OCI-LY1 (cell line): ENCODE results near the gene EYS.

Experiments used
- H2AFZ ChIP-seq: fragments of 200-600 bp; sonication (generic), shearing (Covaris generic); 2 replicates; pipeline ENCODE4 v1.6.0; 2014; ENCODE audit warnings: antibody characterized with exemption, mild to moderate bottlenecking, low read length
- H3F3A ChIP-seq: fragments of 200-600 bp; sonication (generic), shearing (Covaris generic); 2 replicates; pipeline ENCODE4 v1.6.0; 2014; ENCODE audit warnings: mild to moderate bottlenecking, antibody characterized with exemption, low read length, moderate library complexity; ENCODE audit not compliant: insufficient read depth
- H3K27ac ChIP-seq: fragments of 200-600 bp; sonication (generic); 2 replicates; pipeline ENCODE4 v1.5.1; 2014; ENCODE audit warnings: low read length, mixed run types, mild to moderate bottlenecking, low read depth; ENCODE audit not compliant: poor library complexity, severe bottlenecking
- H3K27me3 ChIP-seq: fragments of 200-600 bp; sonication (generic); 2 replicates; pipeline ENCODE4 v1.6.0; 2014; ENCODE audit warnings: antibody characterized with exemption, mild to moderate bottlenecking, low read length, moderate library complexity; ENCODE audit not compliant: insufficient read depth
- H3K36me3 ChIP-seq: fragments of 200-600 bp; sonication (generic); 2 replicates; pipeline ENCODE4 v1.6.1; 2014; ENCODE audit warnings: mild to moderate bottlenecking, antibody characterized with exemption, low read length, moderate library complexity, mixed read lengths; ENCODE audit not compliant: insufficient read depth
- H3K4me1 ChIP-seq: fragments of 200-600 bp; sonication (generic); 2 replicates; pipeline ENCODE4 v1.5.1; 2014; ENCODE audit warnings: mild to moderate bottlenecking, low read length, moderate library complexity; ENCODE audit not compliant: insufficient read depth, severe bottlenecking
- H3K4me2 ChIP-seq: fragments of 200-600 bp; sonication (generic), shearing (Covaris generic); 2 replicates; pipeline ENCODE4 v1.6.1; 2014; ENCODE audit warnings: low read length
- H3K4me3 ChIP-seq: fragments of 200-600 bp; sonication (generic); 2 replicates; pipeline ENCODE4 v1.5.1; 2014; ENCODE audit warnings: low read length, low read depth, mild to moderate bottlenecking, mixed read lengths; ENCODE audit not compliant: poor library complexity, severe bottlenecking
- H3K79me2 ChIP-seq: fragments of 200-600 bp; shearing (Covaris generic); 2 replicates; pipeline ENCODE4 v1.6.1; 2016; ENCODE audit warnings: mixed run types, low read length, mixed read lengths; ENCODE audit not compliant: insufficient read depth
- H3K9ac ChIP-seq: fragments of 200-600 bp; sonication (generic), shearing (Covaris generic); 2 replicates; pipeline ENCODE4 v1.6.1; 2014; ENCODE audit warnings: mild to moderate bottlenecking, low read length, mixed read lengths
- H3K9me2 ChIP-seq: fragments of 200-600 bp; sonication (generic), shearing (Covaris generic); 2 replicates; pipeline ENCODE4 v1.6.1; 2014; ENCODE audit warnings: low read depth, mild to moderate bottlenecking, low read length, mixed read lengths
- H3K9me3 ChIP-seq: fragments of 200-600 bp; shearing (Covaris generic); 2 replicates; pipeline ENCODE4 v1.6.1; 2014; ENCODE audit warnings: low read length, mixed read lengths
- H4K20me1 ChIP-seq: fragments of 200-600 bp; sonication (generic), shearing (Covaris generic); 2 replicates; pipeline ENCODE4 v1.6.0; 2016; ENCODE audit warnings: mild to moderate bottlenecking, low read length; ENCODE audit not compliant: insufficient read depth
- EZH2 ChIP-seq: fragments of 200-600 bp; sonication (generic), shearing (Covaris generic); IDR thresholded peaks from 2 replicates; pipeline ENCODE4 v1.8.0; 2017; ENCODE audit warnings: borderline replicate concordance, mixed run types, mild to moderate bottlenecking, antibody characterized with exemption, low read length, moderate library complexity, mixed read lengths
- TF ChIP-seq, protein P1 (sequence below): fragments of 200-600 bp; sonication (generic), shearing (Covaris generic); IDR thresholded peaks from 2 replicates; pipeline ENCODE4 v1.5.1; 2017; ENCODE audit warnings: mild to moderate bottlenecking, antibody characterized with exemption, low read length, moderate library complexity, mixed read lengths

The EYS gene

DNA sequence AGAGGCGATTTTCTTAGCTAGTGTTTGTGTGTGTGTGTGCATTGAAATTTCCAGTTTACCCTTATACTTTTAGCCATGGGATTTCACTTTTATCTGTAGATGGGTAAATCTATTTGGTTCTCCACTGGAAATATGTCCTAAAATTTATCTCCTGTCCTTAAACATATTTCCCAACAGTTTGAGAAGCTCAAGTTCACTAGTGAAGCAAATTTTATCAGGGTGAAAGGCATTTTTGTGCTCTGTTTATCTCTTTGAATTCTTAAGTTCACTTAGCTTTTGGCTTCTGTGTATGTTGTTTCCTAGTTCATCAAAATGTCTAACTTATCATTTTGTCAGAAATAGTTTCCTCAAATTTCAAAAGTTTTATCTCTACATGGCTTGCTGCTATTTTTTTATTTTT is 1509.8 kb downstream of the EYS start:
- no peak overlapping the region for H3K9ac ChIP-seq
- H3K27me3 ChIP-seq: no peaks in the 10 kb centered on the region
- H3K9me3 ChIP-seq: no peaks in the 10 kb centered on the region
- H3K4me2 ChIP-seq: no peak overlapping the region
- no peak overlapping the region for H3K27ac ChIP-seq
- no peaks in the 10 kb centered on the region for H4K20me1 ChIP-seq
- H3K9me2 ChIP-seq: no peaks in the 10 kb centered on the region
- no peak for TF ChIP-seq EZH2
- TF ChIP-seq, protein P1, sequence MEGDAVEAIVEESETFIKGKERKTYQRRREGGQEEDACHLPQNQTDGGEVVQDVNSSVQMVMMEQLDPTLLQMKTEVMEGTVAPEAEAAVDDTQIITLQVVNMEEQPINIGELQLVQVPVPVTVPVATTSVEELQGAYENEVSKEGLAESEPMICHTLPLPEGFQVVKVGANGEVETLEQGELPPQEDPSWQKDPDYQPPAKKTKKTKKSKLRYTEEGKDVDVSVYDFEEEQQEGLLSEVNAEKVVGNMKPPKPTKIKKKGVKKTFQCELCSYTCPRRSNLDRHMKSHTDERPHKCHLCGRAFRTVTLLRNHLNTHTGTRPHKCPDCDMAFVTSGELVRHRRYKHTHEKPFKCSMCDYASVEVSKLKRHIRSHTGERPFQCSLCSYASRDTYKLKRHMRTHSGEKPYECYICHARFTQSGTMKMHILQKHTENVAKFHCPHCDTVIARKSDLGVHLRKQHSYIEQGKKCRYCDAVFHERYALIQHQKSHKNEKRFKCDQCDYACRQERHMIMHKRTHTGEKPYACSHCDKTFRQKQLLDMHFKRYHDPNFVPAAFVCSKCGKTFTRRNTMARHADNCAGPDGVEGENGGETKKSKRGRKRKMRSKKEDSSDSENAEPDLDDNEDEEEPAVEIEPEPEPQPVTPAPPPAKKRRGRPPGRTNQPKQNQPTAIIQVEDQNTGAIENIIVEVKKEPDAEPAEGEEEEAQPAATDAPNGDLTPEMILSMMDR: no peak
- H2AFZ ChIP-seq: no peak overlapping the region
- no peaks in the 10 kb centered on the region for H3F3A ChIP-seq
- no peaks in the 10 kb centered on the region for H3K4me1 ChIP-seq
- no peaks in the 10 kb centered on the region for H3K36me3 ChIP-seq
- no peak overlapping the region for H3K4me3 ChIP-seq
- no peaks in the 10 kb centered on the region for H3K79me2 ChIP-seq

DNA sequence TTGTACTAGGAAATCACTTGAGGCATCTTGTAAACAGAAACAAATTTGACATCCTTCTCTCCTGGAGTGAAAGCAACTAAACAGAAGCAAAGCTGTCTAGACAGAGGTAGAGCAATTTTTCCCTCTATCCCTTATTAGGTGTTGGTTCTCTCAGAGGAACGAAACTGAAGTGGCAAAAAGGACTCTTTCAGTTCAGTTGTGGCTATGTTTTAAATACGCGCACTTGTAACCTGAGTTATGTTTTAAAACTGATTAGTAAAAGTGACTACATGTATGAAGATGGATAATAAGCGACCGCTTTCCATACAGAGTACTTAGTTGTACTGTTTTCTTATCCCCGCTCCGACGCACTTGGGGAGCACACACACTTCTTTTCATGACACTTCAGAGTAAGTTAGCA is 1520.4 kb downstream of the EYS start:
- Histone ChIP-seq H3F3A (no peaks in the 10 kb centered on the region), H3K9ac (no peak overlapping the region), H3K4me3 (no peak overlapping the region), H3K27me3 (no peaks in the 10 kb centered on the region), H4K20me1 (no peaks in the 10 kb centered on the region), H2AFZ (no peak overlapping the region), H3K9me3 (no peaks in the 10 kb centered on the region), H3K79me2 (no peaks in the 10 kb centered on the region), H3K27ac (no peak overlapping the region), H3K4me1 (no peaks in the 10 kb centered on the region), H3K9me2 (no peaks in the 10 kb centered on the region), H3K4me2 (no peak overlapping the region), H3K36me3 (no peaks in the 10 kb centered on the region)
- TF ChIP-seq, protein P1: no peak
- TF ChIP-seq EZH2: no peak

DNA sequence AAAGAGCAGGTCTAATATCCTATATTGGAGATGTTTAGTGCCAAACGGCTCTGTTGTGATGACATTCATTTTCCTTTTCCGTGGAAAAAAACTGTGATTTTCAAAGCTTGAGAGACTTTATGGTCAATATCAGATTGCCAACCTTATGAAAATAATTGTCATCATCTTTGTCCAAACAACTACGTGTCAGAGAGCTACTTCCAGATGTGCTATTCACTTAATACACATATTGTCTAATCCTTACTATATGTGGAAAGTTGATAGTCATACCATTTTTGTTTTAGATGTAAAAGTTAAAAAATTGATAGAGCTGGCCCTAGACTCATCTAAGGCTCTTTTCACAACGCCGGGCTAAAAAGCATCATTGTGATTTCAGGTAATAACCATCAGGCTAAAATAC is 1521.4 kb downstream of the EYS start:
- Histone ChIP-seq H3K9me2 (no peaks in the 10 kb centered on the region), H3K9me3 (no peaks in the 10 kb centered on the region), H3K27ac (no peak overlapping the region), H2AFZ (no peak overlapping the region), H3K9ac (no peak overlapping the region), H3K27me3 (no peaks in the 10 kb centered on the region), H3K4me3 (no peak overlapping the region), H3K4me1 (no peaks in the 10 kb centered on the region), H4K20me1 (no peaks in the 10 kb centered on the region), H3K36me3 (no peaks in the 10 kb centered on the region), H3K79me2 (no peaks in the 10 kb centered on the region), H3K4me2 (no peak overlapping the region), H3F3A (no peaks in the 10 kb centered on the region)
- TF ChIP-seq, protein P1: no peak
- no peak for TF ChIP-seq EZH2
